HG02798 (cell line): ENCODE measurements around the gene MED15.

ENCODE experiments used
- ATAC-seq: cut with Tn5 transposase; IDR thresholded peaks from one replicate; pipeline ENCODE4 v1.9.1; 2021; ENCODE audit warnings: mild to moderate bottlenecking; ENCODE audit not compliant: unreplicated experiment, poor library complexity

MED15 gene

GRCh38 chr22:20549232-20549841 is 41.9 kb downstream of the MED15 start:
- no peak for ATAC-seq

- ATAC-seq = no peak
Observed at GRCh38 chr22:20550057-20550817, 42.8 kb downstream of the MED15 start.

GRCh38 chr22:20550851-20551744 is 43.7 kb downstream of the MED15 start:
- ATAC-seq = no peak

DNA sequence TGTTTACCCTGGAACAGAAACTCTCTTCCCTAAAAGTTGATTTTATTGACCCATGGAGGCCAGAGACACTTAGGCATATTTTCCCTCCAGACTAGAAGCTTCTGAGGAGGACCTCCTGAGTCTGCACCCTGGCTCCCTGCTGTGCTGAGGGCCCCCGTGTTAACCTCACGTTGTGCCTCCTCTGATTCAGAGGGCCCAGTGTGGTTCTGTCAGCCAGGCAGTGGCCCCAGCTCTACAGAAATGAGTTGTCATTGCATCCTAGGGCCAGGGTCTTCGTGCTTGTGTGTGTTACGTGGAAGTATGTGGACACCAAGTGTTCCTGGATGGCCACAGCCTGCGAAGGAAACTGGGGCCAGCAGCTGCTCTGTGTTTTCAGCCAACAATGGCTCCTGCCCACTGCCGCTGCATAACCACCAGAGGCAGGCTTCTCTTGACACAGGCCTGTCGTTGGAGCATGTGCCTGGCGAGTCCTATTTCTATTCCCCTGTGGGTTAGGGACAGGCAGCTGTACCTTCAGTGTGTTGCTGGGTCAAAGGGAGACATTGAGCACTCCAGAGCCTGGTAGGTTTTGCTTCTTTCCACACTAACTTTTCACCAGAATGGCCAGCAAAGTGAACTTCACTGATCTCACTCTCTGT is 44.5 kb downstream of the MED15 start:
- ATAC-seq = no peak

DNA sequence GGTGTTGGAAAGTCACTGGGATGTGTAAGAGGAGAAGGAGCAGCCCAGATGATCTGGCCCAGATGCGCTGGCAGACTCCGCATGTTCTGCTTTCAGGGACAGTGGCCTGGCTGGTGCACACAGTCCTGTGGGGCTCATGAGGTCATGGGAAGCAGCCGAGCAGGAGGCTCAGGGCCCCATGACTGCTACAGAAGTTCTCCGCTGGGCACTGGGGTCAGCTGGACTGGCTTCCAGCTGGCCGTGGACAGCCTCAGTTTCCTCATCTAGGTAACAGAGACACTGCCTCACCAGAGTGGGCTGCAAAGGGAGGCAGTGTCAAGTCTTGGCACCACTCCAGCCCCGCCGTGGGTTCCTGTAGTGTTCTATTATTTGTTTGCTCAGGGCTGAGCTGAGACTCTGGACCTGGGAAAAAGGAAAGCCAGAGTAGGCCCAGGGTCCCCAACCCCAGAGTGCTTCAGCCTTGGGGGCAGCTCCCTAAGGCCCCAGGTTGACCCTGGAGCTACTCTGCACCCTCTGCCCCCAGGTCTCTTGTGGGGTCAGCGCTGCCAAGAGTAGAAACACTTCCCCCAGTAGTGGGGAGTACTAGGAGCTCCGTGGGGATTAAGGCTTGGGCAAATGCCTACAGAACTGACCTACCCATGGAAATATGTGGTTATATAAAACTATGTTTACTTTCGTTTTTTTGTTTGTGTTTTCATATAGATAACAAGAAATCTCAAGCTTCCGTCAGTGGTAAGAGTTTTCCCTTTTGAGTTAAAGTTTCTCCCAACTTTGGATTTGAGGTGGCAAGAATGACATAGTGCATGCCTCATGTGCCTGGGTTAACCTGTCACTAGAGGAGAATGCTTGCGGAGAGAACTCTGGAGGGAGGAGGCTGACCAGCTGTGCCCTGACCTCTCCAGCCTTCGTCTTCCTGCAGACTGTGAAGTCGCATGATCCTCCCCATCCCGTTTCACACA is 45.3 kb downstream of the MED15 start:
- no peak for ATAC-seq

DNA sequence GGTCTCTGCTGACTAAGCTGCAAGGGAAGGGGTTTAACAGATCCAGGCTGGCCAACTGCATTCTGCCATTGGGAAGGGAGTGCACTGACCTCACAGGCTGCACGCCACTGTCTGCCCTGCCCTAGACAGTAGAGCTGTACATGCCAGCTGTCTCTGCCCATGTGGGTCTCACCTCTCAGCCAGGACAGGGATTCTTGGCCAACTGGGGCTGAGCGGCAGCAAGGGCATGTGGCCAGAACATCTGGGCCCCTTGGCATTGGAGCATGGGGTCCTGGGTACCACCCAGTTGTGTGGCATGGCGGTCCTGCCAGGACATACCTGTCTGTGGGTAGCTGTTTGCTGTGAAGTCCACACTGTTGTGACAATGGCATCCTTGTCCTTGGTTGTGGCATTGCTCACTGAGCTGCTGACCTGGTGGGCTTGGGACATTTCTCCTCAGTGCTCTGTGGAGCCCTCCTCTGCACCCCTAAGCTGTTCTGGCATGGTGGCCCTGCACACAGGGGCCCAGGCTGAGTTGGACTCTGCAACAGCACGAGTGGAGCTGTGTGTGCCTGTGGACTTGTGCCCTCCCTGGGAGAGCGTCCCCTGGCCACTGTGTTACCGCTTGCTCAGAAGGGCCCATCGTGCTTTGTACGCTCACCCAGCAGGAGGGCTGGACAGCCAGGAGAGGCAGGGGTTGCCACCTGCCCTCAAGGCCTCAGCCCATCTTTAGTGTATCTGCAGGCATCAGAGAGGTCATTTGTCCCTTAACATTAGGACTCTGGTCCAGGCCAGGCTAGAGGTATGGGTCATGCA is 46.7 kb downstream of the MED15 start:
- ATAC-seq = no peak

- ATAC-seq = no peak
Observed at GRCh38 chr22:20554824-20555223, 47.4 kb downstream of the MED15 start.

DNA sequence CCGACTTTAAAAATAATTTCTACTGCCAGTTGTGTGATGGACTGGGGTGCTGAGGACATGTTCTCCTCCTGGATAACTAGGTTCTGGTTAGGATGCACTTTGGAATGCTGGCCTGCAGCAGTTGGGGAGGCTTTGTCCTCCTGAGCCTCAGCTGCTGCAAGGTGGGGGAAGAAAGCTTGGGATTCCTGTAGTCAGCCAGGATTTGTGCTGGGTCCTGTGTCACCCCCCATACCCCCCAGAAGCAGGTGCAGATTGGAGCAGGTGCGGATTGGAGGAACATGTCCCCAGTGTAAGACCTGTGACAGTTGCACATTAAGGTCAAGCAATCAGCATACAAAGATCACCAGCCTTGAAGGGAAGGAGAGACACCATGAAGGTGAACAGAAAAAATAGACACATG is 51.1 kb downstream of the MED15 start:
- ATAC-seq = no peak

- ATAC-seq = no peak
Observed at GRCh38 chr22:20559174-20559760, 51.9 kb downstream of the MED15 start.

GRCh38 chr22:20560716-20561115 is 53.3 kb downstream of the MED15 start:
- ATAC-seq = no peak

DNA sequence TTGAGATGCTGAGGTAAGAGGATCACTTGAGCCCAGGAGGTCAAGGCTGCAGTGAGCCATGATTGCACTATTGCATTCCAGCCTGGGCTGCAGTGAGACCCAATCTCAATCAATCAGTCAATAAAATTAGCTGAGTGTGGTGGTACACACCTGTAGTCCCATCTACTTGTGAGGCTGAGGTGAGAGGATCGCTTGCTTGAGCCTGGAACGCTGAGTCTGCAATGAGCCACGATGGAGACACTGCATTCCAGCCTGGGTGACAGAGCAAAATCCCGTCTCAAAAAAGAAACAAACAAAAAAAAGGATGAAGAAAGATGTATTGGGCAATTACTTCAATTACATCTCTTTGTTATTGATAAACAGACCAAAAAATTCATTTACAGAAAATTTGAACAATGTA is 54.5 kb downstream of the MED15 start:
- ATAC-seq = no peak

DNA sequence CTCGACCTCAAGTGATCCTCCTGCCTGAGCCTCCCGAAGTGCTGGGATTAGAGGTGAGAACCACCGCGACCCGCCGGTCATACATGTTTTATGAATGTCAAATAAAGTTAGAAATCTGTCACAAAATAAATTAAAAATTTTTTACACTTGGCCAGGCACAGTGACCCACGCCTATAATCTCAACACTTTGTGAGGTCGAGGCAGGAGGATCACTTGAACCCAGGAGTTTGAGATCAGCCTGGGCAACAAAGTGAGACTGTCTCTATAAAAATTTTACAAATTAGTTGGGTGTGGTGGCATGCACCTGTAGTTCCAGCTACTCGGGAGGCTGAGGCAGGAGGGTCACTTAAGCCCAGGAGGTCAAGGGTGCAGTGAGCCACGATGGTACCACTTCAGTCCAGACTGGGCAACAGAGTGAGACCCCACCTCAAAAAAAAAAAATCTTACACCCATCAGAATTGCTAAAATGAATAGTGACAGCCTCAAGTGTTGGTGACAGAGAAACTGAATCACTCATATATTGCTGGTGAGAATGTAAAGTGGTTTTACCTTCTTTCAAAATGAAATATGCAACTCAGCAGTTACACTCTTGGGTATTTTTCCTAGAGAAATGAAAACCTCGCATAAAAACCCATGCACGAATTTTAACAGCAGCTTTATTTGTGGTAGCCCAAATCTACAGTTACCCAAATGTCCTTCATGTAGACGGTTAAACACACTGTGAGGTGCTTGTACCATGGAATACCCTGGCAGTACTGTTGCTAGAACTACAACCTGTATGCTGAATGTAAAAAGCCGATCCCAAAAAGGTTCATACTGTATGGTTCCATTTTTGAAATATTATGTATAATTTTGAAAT is 55.4 kb downstream of the MED15 start:
- no peak for ATAC-seq

GRCh38 chr22:20563466-20563906 is 56.1 kb downstream of the MED15 start:
- no peak for ATAC-seq

DNA sequence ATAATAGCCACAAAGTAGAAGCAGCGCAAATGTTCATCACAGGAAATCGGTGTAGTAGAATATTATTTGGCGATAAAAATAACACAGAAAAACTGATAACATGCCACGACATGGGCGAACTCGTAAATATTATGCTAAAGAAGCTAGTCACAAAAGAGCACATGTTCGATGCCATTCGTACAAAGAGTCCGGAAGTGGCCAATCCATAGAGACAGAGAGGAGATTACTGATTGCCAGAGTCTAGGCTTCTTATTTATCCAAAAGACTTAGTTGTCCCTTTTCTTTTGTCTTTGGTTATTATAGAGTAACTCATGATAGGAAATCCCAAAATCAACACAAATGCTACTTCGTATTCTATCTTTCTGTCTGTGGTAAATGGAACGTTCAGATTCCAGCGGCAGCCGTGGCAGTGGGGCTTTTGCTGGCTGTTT is 56.5 kb downstream of the MED15 start:
- ATAC-seq = no peak

GRCh38 chr22:20565079-20565734 is 57.8 kb downstream of the MED15 start:
- no peak for ATAC-seq

DNA sequence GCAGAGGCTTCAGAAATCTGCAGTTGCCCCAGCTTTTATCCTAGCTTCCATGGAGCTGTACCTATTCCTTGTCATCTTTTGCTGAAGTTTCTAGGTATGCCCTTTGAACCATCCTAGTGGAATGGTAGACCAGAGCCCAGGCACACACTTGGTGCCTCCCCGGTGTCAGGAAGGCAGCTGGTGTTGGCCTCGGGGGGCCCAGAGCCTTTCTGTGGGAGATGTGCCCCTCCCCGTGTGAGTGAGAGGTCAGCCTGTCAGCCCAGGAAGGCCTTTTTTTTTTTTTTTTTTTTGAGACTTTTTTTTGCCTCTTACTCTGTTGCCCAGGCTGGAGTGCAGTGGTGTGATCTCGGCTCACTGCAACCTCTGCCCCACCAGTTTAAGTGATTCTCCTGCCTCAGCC is 58.4 kb downstream of the MED15 start:
- ATAC-seq = no peak
